HG03571 (cell line): ENCODE data around the gene NUBPL.

Experiments
- ATAC-seq: cut with Tn5 transposase; IDR thresholded peaks from one replicate; pipeline ENCODE4 v1.9.1; 2021; ENCODE audit not compliant: unreplicated experiment

The NUBPL gene

GRCh38 chr14:31902002-31902401 lies 340.8 kb downstream of the NUBPL start:
- ATAC-seq: no peak

GRCh38 chr14:31902945-31903646 lies 341.9 kb downstream of the NUBPL start:
- ATAC-seq: no peak

GRCh38 chr14:31909977-31910376 lies 348.8 kb downstream of the NUBPL start:
- ATAC-seq: no peak
